Measurements from ENCODE around the gene GALNT5. TPM values are rescaled to one million over a fixed set of nuclear protein-coding genes. Genes with fewer than 3 reads are reported as not detected.

The GALNT5 gene
- total and polyA plus RNA-seq, 10 of the 15 experiments (the other 5 are each of a cell fraction or from before 2014, with no cell fraction given) = under 0.01 to 0.25 (median 0.03) TPM; not detected in 4

DNA sequence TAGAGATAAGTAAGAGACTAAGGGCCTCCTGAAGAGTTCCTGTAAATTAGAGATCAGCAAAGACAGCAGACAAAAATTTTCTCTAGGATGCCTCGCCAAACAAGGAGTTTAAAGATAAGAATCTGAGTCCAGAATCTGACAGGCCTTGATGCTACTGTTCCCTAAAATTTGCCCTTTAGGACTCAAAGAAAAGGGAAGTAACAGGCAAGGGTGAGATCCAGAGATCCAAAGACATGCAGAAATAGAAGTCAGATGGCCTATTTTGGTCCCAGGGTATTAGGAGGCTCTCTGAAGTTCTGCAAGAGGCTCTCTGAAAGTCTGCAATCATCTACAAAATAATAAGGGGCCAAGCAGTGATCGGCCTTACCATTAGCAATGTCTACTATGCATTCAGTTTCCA, 33.0 kb downstream of the GALNT5 start:
- Histone ChIP-seq H3K79me2 (ENCODE audit: control insufficient read depth, insufficient read depth, low read length) (no peaks in the 10 kb centered on the region), H3K9me3 (replicated peaks; ENCODE audit: control insufficient read depth, insufficient read depth, low read length) (no peaks in the 10 kb centered on the region), H3K4me1 (ENCODE audit: control insufficient read depth, insufficient read depth, low read length) (no peaks in the 10 kb centered on the region), H4K20me1 (ENCODE audit: control insufficient read depth, insufficient read depth) (no peaks in the 10 kb centered on the region), H3K4me2 (ENCODE audit: control insufficient read depth, insufficient read depth) (no peak overlapping the region), H3K9ac (ENCODE audit: control insufficient read depth, insufficient read depth, low read length) (no peak overlapping the region), H3K27me3 (replicated peaks in 1 of 2; ENCODE audit: control insufficient read depth in 2 of 2, insufficient read depth in 2 of 2, low read length in 1 of 2) (peaks cover 0 to 3% of the 10 kb centered on the region in 2 experiments; a peak in 2 of 4 replicates), H3K4me3 (no peak overlapping the region), H3K36me3 (ENCODE audit: control insufficient read depth in 2 of 2, insufficient read depth in 2 of 2, low read length in 1 of 2) (no peaks in the 10 kb centered on the region), H3K27ac (ENCODE audit: control insufficient read depth, insufficient read depth) (no peak overlapping the region), H2AFZ (ENCODE audit: control insufficient read depth, low read depth, low read length) (no peak overlapping the region)
- RAD21 ChIA-PET (ENCODE audit: unreplicated experiment) = no interaction called here
- WGBS (ENCODE audit: insufficient coverage, insufficient replicate concordance, low lambda C conversion rate, missing lambda C conversion rate) = 38% methylated on average over 2 of the region's 2 CpGs
- CTCF ChIA-PET = no interaction called here
- TF ChIP-seq RB1 (IDR thresholded peaks at IDR 0.05; ENCODE audit: borderline replicate concordance) (no peak), MTA2 (IDR thresholded peaks at IDR 0.05; ENCODE audit: low read depth) (no peak), ZNF217 (IDR thresholded peaks at IDR 0.05) (no peak), CBFB (IDR thresholded peaks at IDR 0.05; ENCODE audit: low read depth) (no peak), NRF1 (conservative IDR thresholded peaks at IDR 0.05; ENCODE audit: low read depth, low read length) (no peak), ZNF384 (IDR thresholded peaks at IDR 0.05; ENCODE audit: borderline replicate concordance, low read depth, low read length) (no peak), BCL11A (IDR thresholded peaks at IDR 0.05; ENCODE audit: low read depth, low read length) (no peak), SREBF2 (IDR thresholded peaks at IDR 0.05; ENCODE audit: low read length) (no peak), IKZF2 (IDR thresholded peaks at IDR 0.05) (no peak), USF2 (IDR thresholded peaks at IDR 0.05; ENCODE audit: borderline replicate concordance, low read depth, low read length) (no peak)
- no peak for FAIRE-seq
- in situ Hi-C loops (cut with MboI) = loop anchor here (25.0 kb wide), 1 partner anchor 1472 kb away; no protein-coding TSS in a partner anchor
- no peak for ATAC-seq
- SMC1A ChIA-PET (ENCODE audit: uncharacterized antibody, unreplicated experiment) = no interaction called here
- intact Hi-C loops (cut with micrococcal nuclease; ENCODE audit: unreplicated experiment) = no loop called here
- no TSS peak for BruUV-seq (replicated peaks)
- POLR2A ChIA-PET = no interaction called here
- DNase-seq (ENCODE audit: low read depth, low spot score) = no peak

All from GM12878 (cell line).